ENCODE measurements around the gene NAE1.
"Not testable (repeated sequence)": the region's sequence is repeated elsewhere in the genome, so short reads cannot be mapped to it uniquely, and the experiment has no call there.

NAE1 gene

GRCh38 chr16:66830422-66831404 lies at the start of gene NAE1:
Gene NAE1, minus strand, starts transcription at chr16:66830976. Its CDS starts 77 bp downstream, at chr16:66830899.
- peak; percentile 94 for ATAC-seq

DNA sequence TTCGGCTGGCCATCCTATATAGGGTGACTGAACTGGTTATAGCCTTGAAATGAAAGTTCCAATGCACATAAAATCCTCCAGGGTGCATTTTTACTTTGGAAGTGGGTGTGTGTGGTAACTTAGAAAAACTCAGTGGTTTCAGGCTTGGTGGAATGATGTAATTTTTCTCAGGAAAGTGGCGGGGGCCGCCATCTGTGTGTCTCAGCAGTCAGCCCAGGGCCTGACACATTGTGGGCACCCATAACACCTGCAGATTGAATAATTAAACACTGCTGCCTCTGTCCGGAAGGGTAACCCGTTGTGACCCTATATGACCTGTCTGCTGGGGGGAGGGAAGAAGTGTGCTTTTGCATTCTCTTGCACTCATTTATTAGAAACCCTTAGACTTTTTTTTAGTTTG lies 47.3 kb upstream of the NAE1 start:
- ATAC-seq, result peak; percentile 25 to 46

DNA sequence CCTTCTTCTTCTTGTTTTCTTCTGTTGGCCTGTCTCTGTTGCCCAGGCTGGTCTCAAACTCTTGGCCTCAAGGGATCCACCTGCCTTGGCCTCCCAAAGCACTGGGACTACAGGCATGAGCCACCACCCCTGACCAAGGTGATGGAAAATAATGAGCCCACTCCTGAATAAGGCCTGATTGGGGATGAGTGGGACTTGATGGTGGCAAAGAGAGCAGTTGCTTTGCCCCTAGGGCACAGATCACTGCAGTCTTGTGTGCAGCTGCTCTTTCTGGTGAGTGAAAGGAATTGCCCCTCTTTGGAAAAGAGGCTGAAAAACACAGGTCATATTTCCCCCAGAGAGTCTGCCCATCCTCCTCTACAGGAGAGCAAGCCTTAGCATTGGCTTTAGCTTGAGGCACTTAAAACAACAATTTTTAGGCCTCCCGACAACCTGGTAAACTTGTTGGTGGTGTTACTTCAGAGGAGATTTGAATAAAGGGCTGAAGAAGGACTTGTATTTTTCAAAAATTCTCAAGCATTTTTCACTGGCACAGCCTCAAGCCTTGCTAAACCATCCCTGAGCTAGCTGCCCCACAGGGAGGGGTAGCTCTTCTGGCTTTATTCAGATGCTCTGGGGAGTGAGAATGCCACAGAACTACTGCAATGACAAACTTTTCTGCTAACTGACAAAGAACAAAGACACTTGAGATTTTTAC lies 43.5 kb upstream of the NAE1 start:
- ATAC-seq, result no peak

DNA sequence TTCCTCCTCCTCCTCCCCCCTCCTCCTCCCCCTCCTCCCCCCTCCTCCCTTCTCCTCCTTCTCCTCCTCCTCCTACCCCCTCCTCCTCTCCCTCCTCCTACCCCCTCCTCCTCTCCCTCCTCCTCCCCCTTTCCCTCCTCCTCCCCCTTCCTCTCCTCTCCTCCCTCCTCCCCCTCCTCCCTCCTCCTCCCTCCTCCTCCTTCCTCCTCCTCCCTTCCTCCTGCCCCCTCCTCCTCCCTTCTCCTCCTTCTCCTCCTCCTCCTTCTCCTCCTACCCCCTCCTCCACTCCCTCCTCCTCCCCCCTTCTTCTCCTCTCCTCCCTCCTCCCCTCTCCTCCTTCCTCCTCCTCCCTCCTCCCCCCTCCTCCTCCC lies 42.9 kb upstream of the NAE1 start:
- no peak for ATAC-seq

DNA sequence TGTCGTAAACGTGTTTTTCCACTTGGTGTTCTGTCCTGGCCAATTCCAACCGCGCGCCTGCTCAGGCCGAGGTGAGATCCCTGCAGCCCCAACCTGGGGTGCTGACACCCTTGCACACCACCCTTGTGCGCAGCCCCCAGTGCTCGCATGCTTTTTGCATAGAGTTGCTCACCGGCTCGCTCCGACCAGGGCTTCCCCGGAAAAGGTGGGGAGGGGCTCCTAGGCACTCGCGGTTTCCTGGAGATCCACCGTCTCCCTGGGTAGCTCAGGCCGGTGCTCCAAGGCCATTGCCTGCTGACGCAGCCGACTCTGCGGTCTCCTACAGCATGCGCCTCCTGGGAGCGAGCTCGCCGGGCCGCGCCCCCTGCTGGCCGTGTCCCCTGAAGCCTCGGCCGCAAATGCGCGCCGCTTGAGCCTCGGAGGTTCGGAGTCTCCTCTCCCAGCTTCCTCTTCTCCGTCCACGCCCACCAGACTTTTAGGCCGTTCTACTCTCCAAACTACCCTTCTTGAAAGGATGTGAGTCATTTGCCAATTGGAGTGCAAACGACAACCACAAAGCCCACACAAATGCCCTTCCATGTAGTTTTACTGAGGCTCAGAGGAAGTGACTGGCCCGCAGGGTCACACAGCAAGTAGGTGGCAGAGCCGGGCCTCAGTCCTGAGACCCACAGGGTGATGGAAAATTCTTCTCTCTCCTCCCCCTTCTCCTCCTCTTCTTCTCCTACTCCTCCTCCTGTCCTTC lies 42.3 kb upstream of the NAE1 start:
- peak; percentile 85 to 93 for ATAC-seq

DNA sequence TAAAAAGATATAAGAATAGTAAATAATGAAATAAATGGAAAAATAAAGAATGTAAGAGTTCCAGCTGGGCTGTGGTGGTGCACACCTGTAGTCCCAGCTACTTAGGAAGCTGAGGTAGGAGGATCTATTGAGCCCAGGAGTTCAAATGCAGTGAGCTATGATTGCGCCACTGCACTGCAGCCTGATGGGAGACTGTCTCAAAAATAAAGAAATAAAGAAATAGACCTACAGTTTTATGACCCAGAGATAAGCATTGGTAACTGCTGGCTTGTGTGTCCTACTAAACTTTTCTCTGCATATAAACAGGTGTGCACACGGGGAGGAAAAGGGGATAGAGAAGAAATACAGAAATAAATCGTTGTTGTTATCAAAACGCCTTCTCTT lies 41.8 kb upstream of the NAE1 start:
- no peak for ATAC-seq

GRCh38 chr16:66871840-66872239 lies 41.1 kb upstream of the NAE1 start:
- no peak for ATAC-seq

DNA sequence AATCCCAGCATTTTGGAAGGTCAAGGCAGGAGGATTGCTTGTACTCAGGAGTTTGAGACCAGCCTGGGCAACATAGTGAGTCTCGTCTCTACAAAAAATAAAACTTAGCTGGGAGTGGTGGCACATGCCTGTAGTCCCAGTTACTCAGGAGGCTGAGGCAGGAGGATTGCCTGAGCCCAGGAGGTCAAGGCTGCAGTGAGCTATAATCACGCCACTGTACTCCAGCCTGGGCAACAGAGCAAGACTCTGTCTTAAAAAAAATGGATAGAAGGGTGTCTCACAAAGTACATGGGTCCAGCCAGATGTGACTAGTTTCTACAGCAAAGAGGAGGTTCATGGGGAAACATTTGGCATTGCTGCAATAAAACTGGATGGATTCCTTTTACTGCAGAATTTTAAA lies 40.6 kb upstream of the NAE1 start:
- not testable (repeated sequence) for ATAC-seq

DNA sequence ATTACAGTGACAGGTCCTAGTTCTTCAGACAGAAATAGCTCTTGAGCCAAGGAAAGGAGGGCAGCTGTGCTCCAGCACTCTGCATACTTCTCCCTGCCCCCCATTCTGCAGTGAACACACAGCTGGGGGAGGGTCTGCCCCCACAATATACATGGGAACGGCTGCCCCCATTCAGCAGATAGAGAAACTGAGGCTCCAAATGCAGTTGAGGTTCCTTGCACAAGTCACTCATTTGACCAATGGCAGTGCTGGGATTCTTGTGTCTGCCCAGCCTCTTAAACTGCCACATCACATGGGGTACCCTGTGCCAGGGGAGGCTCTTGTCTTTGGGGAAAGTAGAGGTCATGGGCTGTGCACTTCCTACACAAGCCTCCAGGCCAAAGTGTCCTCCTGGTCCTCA lies 38.6 kb upstream of the NAE1 start:
- no peak for ATAC-seq

DNA sequence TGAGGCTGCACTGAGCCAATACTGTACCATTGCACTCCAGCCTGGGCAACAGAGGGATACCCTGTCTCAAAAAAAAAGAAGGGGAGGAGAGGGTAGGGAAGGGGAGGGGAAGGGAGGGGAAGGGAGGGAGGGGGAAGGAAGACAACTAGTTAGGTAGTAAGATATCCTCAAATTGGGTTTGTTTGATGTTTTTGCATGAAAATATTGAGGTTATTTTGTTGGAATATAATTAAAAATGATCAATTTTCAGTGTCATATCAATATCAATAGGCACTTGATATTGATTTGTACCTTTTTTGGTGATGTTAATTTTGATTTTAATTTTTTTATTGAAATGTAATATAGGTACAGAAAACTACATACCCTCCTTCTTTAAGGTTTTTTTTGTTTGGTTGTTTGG lies 32.9 kb upstream of the NAE1 start:
- ATAC-seq, result no peak

- ATAC-seq, result no peak
Observed at GRCh38 chr16:66862023-66862520, 31.3 kb upstream of the NAE1 start.

GRCh38 chr16:66859397-66860068 lies 28.8 kb upstream of the NAE1 start:
- no peak for ATAC-seq

GRCh38 chr16:66858740-66859396 lies 28.1 kb upstream of the NAE1 start:
- ATAC-seq, result no peak

GRCh38 chr16:66857437-66857836 lies 26.7 kb upstream of the NAE1 start:
- ATAC-seq, result no peak

DNA sequence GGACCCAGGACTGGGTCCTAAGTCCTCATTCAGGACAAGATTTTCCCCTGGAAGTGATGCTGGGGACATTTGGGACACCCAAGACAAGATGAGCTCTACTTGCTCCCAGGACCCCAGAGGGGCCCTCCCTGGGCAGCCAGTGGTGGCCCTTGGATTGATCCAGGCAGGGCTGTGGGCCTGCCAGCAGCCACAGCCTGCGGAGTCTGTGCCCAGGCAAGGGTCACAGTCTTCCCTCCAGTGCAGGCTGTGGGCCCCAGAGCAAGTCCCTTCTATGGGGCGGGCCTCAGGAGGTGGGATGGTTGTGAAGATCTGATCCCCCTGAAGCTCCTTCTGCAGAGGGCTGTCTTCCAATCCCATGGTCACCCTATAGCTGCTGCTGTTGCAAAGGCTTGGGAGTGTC lies 26.0 kb upstream of the NAE1 start:
- ATAC-seq, result no peak

GRCh38 chr16:66856184-66856730 lies 25.5 kb upstream of the NAE1 start:
- no peak for ATAC-seq

DNA sequence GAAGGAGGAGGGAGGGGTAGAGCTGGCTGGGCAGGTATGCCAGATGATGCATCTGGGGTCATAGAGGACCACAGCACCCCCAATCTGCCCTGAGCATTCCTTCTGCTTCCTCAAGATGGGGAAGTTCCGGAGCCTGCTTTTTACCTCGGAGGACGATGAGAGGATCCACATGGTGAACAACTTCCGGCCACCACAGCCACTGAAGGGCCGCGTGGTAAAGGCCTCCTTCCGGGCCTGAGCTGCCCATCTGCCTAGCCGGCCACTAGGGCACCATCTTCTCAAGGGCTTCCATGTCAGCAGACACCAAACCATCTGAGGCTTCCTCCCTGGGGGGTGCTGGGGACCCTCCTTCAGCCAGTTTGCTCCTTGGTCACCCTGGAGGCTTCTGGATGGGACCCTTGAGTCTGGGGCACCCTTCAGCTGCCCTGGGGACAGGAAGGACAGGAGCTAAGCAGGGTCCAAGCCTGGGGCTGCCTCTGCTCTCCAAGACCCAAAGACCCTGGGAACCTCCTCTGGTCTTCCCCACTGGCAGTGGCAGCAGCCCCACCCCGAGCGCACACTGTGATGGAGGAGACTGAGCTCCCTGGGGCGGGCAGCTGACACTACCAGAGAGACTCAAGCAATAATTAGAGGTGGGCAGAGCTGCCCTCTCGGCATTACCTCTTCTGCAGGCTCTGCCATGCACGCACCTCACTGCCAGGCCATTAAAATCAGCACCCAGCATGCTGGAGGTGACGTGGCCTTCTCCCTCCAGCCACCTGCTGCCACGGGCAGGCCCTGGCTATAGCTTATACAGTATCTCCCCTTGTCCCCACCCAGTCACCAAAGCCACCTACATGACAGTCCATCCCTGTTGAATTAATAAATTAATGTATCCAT lies 22.7 kb upstream of the NAE1 start:
- ATAC-seq, result no peak

DNA sequence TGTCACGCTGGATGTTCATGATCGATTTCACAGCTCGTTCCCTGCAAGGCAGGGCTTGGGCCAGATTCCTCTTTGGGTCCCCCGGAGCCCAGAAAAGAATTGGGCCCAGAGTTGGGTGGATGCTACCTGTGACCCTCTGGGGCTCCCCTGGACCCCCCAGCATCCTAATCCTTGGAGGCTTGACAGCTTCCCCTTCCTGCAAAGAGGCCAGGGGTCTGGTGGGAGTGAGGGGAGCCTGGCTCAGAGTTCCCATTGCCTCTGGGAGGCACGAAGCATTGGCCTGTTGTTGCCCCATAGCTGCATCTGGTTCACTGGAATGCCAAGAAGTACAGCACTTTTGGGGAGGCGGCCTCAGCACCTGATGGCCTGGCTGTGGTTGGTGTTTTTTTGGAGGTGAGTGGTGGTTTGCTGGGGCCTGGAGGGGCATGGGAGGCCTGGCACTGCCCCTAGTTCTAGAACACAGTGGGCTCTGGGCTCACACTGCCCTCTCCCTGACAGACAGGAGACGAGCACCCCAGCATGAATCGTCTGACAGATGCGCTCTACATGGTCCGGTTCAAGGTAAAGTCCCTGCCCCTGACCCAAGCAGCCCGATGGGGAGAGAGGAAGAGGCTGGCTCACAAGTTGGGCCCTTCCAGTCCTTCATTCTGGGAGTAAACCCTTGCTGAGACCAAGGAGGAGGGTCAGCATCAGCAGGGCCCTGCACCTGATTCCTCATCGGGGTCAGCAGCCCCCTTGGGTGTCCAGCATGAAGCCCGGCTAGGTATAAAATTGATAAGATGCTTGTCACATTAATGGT lies 20.6 kb upstream of the NAE1 start:
- ATAC-seq, result no peak

GRCh38 chr16:66850115-66850815 lies 19.5 kb upstream of the NAE1 start:
- no peak for ATAC-seq

All from activated CD4-positive, CD25-positive, alpha-beta regulatory T cell treated with anti-CD3 and anti-CD28 coated beads, Interleukin-2, amount 50 U/mL, for 24 hours (primary cell).